Measurements from ENCODE around the gene EPHA5.
"Not testable (repeated sequence)": the region's sequence is repeated elsewhere in the genome, so short reads cannot be mapped to it uniquely, and the experiment has no call there.

EPHA5 gene

GRCh38 chr4:65344278-65344825 is 325.9 kb downstream of the EPHA5 start:
- DNase-seq: no peak

GRCh38 chr4:65343342-65343741 is 326.9 kb downstream of the EPHA5 start:
- DNase-seq: no peak

GRCh38 chr4:65341557-65341956 is 328.7 kb downstream of the EPHA5 start:
- DNase-seq: no peak

GRCh38 chr4:65340382-65341109 is 329.7 kb downstream of the EPHA5 start:
- DNase-seq: no peak

- DNase-seq: no peak
Observed at GRCh38 chr4:65337371-65337770, 332.9 kb downstream of the EPHA5 start.

GRCh38 chr4:65336465-65336864 is 333.8 kb downstream of the EPHA5 start:
- DNase-seq: no peak

GRCh38 chr4:65316534-65316933 is 353.8 kb downstream of the EPHA5 start:
- no peak for DNase-seq

- DNase-seq: no peak
Observed at GRCh38 chr4:65311120-65311519, 359.2 kb downstream of the EPHA5 start.

GRCh38 chr4:65310586-65310985 is 359.7 kb downstream of the EPHA5 start:
- no peak for DNase-seq

GRCh38 chr4:65308626-65309025 is 361.7 kb downstream of the EPHA5 start:
- DNase-seq: not testable (repeated sequence)

GRCh38 chr4:65302145-65302544 is 368.1 kb downstream of the EPHA5 start:
- no peak for DNase-seq

GRCh38 chr4:65296246-65296645 is 374.0 kb downstream of the EPHA5 start:
- DNase-seq: no peak

- no peak for DNase-seq
Observed at GRCh38 chr4:65287071-65287470, 383.2 kb downstream of the EPHA5 start.

Data from NCI-H146 (cell line).